Measurements from ENCODE around the gene CARM1. TPM values are rescaled to one million over a fixed set of nuclear protein-coding genes. Genes with fewer than 3 reads are reported as not detected.
"Not testable (repeated sequence)": the region's sequence is repeated elsewhere in the genome, so short reads cannot be mapped to it uniquely, and the experiment has no call there.

Gene CARM1
- polyA plus RNA-seq, 6 donors from 2014 or later: 0.37 to 0.75 (median 0.63) TPM

- Mint-ChIP-seq H3K36me3 (no peaks in the 10 kb centered on the region), H3K9me3 (no peaks in the 10 kb centered on the region)
These were observed 16.8 kb upstream of the CARM1 start for GRCh38 chr19:10854350-10855089.

GRCh38 chr19:10855879-10856522, 15.4 kb upstream of the CARM1 start:
- Mint-ChIP-seq H3K4me3 (no peak overlapping the region), H3K36me3 (no peaks in the 10 kb centered on the region), H3K9me3 (no peaks in the 10 kb centered on the region), H3K4me1 (peaks cover 0 to 4% (median 4%) of the 10 kb centered on the region in 3 donors), H3K27ac (peak overlapping the region in 2 of 6 donors; percentile 57 to 82), H3K27me3 (peaks cover 0 to 5% (median 0%) of the 10 kb centered on the region in 3 donors)
- DNase-seq (no peak), ATAC-seq (ENCODE audit: low read depth in 2 of 2) (peak in 1 of 2 donors; percentile 50)

More at GRCh38 chr19:10854350-10855089, 16.8 kb upstream of the CARM1 start:
- Mint-ChIP-seq H3K27ac (peak overlapping the region in 1 of 6 donors; percentile 54), H3K27me3 (peaks cover 0 to 10% (median 0%) of the 10 kb centered on the region in 3 donors), H3K4me1 (peaks cover 0 to 4% (median 4%) of the 10 kb centered on the region in 3 donors), H3K4me3 (no peak overlapping the region)
- DNase-seq (no peak), ATAC-seq (ENCODE audit: low read depth in 2 of 2) (no peak)

GRCh38 chr19:10856899-10857298, 14.5 kb upstream of the CARM1 start:
- not testable (repeated sequence) for H3K36me3 Mint-ChIP-seq; DNase-seq; H3K4me3 Mint-ChIP-seq; H3K4me1 Mint-ChIP-seq; ATAC-seq (ENCODE audit: low read depth in 2 of 2); H3K27me3 Mint-ChIP-seq; H3K9me3 Mint-ChIP-seq; H3K27ac Mint-ChIP-seq

GRCh38 chr19:10858204-10858828, 13.0 kb upstream of the CARM1 start:
- Mint-ChIP-seq H3K27me3 (no peaks in the 10 kb centered on the region), H3K9me3 (no peaks in the 10 kb centered on the region), H3K4me1 (peaks cover 3 to 10% (median 4%) of the 10 kb centered on the region in 3 donors), H3K36me3 (no peaks in the 10 kb centered on the region), H3K4me3 (no peak overlapping the region), H3K27ac (peak overlapping the region in 1 of 6 donors; percentile 53)
- no peak for ATAC-seq (ENCODE audit: low read depth in 2 of 2)
- no peak for DNase-seq

GRCh38 chr19:10861103-10861651, 10.2 kb upstream of the CARM1 start:
- DNase-seq (no peak), ATAC-seq (ENCODE audit: low read depth in 2 of 2) (peak; percentile 26 to 48)
- Mint-ChIP-seq H3K27me3 (no peaks in the 10 kb centered on the region), H3K9me3 (no peaks in the 10 kb centered on the region), H3K4me1 (peaks cover 14 to 24% (median 15%) of the 10 kb centered on the region in 3 donors), H3K27ac (no peak overlapping the region), H3K36me3 (no peaks in the 10 kb centered on the region), H3K4me3 (no peak overlapping the region)

GRCh38 chr19:10862561-10863106, 8.7 kb upstream of the CARM1 start:
- Mint-ChIP-seq H3K27ac (peak overlapping the region in 1 of 6 donors; percentile 34), H3K9me3 (no peaks in the 10 kb centered on the region), H3K4me3 (peak overlapping the region in 1 of 8 donors; percentile 81), H3K36me3 (no peaks in the 10 kb centered on the region), H3K4me1 (peaks cover 14 to 31% (median 16%) of the 10 kb centered on the region in 3 donors), H3K27me3 (no peaks in the 10 kb centered on the region)
- ATAC-seq (ENCODE audit: low read depth in 2 of 2) (no peak), DNase-seq (no peak)

- ATAC-seq (ENCODE audit: low read depth in 2 of 2) (no peak), DNase-seq (no peak)
- no peaks in the 10 kb centered on the region for H3K27me3 Mint-ChIP-seq
- H3K36me3 Mint-ChIP-seq: no peaks in the 10 kb centered on the region
- H3K9me3 Mint-ChIP-seq: no peaks in the 10 kb centered on the region
- peaks cover 19 to 35% (median 21%) of the 10 kb centered on the region in 3 donors for H3K4me1 Mint-ChIP-seq
- H3K27ac Mint-ChIP-seq: peak overlapping the region in 4 of 6 donors; percentile 34 to 92 (median 71)
- peak overlapping the region in 1 of 8 donors; percentile 47 for H3K4me3 Mint-ChIP-seq
These were observed 8.1 kb upstream of the CARM1 start for GRCh38 chr19:10863107-10863717.

- Mint-ChIP-seq H3K4me1 (peaks cover 24 to 44% (median 33%) of the 10 kb centered on the region in 3 donors), H3K36me3 (no peaks in the 10 kb centered on the region), H3K27ac (peak overlapping the region in 4 of 6 donors; percentile 1 to 89 (median 44))
These were observed 6.8 kb upstream of the CARM1 start for GRCh38 chr19:10864538-10864899.

GRCh38 chr19:10866495-10866894, 4.9 kb upstream of the CARM1 start:
- DNase-seq (no peak), ATAC-seq (ENCODE audit: low read depth in 2 of 2) (no peak)
- Mint-ChIP-seq H3K9me3 (no peaks in the 10 kb centered on the region), H3K27ac (peak overlapping the region in 1 of 6 donors; percentile 65), H3K4me1 (peaks cover 32 to 53% (median 45%) of the 10 kb centered on the region in 3 donors), H3K36me3 (no peaks in the 10 kb centered on the region), H3K4me3 (peak overlapping the region in 1 of 8 donors; percentile 19), H3K27me3 (no peaks in the 10 kb centered on the region)

More at GRCh38 chr19:10864538-10864899, 6.8 kb upstream of the CARM1 start:
- H3K9me3 Mint-ChIP-seq: no peaks in the 10 kb centered on the region
- ATAC-seq (ENCODE audit: low read depth in 2 of 2) (peak; percentile 44 to 56), DNase-seq (peak; percentile 67)
- H3K27me3 Mint-ChIP-seq: no peaks in the 10 kb centered on the region
- peak overlapping the region in 6 of 8 donors; percentile 0 to 84 (median 46) for H3K4me3 Mint-ChIP-seq

GRCh38 chr19:10868872-10869547, 2.3 kb upstream of the CARM1 start:
- Mint-ChIP-seq H3K36me3 (no peaks in the 10 kb centered on the region), H3K9me3 (no peaks in the 10 kb centered on the region), H3K4me1 (peaks cover 38 to 57% (median 51%) of the 10 kb centered on the region in 3 donors), H3K4me3 (peak overlapping the region in 6 of 8 donors; percentile 3 to 91 (median 76)), H3K27ac (peak overlapping the region in 3 of 6 donors; percentile 25 to 91 (median 38)), H3K27me3 (no peaks in the 10 kb centered on the region)
- DNase-seq: no peak
- ATAC-seq (ENCODE audit: low read depth in 2 of 2): no peak

GRCh38 chr19:10869872-10870311, 1.5 kb upstream of the CARM1 start:
- ATAC-seq (ENCODE audit: low read depth in 2 of 2); H3K9me3 Mint-ChIP-seq; H3K36me3 Mint-ChIP-seq; H3K27me3 Mint-ChIP-seq; DNase-seq: not testable (repeated sequence)
- H3K4me1 Mint-ChIP-seq: peaks cover 31 to 50% (median 44%) of the 10 kb centered on the region in 3 donors
- H3K27ac Mint-ChIP-seq: peak overlapping the region in 3 of 6 donors; percentile 15 to 81 (median 78)
- peak overlapping the region; percentile 24 to 92 (median 84) for H3K4me3 Mint-ChIP-seq

GRCh38 chr19:10870501-10870954, 825 bp upstream of the CARM1 start:
- Mint-ChIP-seq H3K27ac (peak overlapping the region; percentile 32 to 95 (median 86)), H3K36me3 (no peaks in the 10 kb centered on the region)

More at GRCh38 chr19:10870501-10870954, 825 bp upstream of the CARM1 start:
- ATAC-seq (ENCODE audit: low read depth in 2 of 2) (no peak), DNase-seq (no peak)
- H3K9me3 Mint-ChIP-seq: no peaks in the 10 kb centered on the region
- H3K27me3 Mint-ChIP-seq: no peaks in the 10 kb centered on the region
- H3K4me1 Mint-ChIP-seq: peaks cover 31 to 50% (median 44%) of the 10 kb centered on the region in 3 donors
- H3K4me3 Mint-ChIP-seq: peak overlapping the region; percentile 78 to 92 (median 88)
